Natural killer cell (primary cell): ENCODE measurements around the gene VAMP8. TPM values are rescaled to one million over a fixed set of nuclear protein-coding genes. Genes with fewer than 3 reads are reported as not detected.

ENCODE experiments used
- ATAC-seq, 3 donors: fragments of 150-1000 bp in 2 of 3; fragments of 200-7000 bp in 1 of 3; cut with Tn5 transposase; 1 replicate in 1 of 3; 2 replicates in 2 of 3; pipeline ENCODE4 v1.10.0; 2021; ENCODE audit warnings: mild to moderate bottlenecking in 2 of 3, moderate library complexity in 2 of 3
- DNase-seq, 2 donors: peaks; one replicate each; pipeline versions ENCODE4 v3.0.0 to v3.0.0-alpha.2; 2013 to 2021; ENCODE audit warnings: mixed read lengths in 1 of 2
- H3K27ac ChIP-seq: one replicate; pipeline ENCODE4 v1.5.1; 2013; ENCODE audit warnings: mild to moderate bottlenecking, low read length
- H3K27me3 ChIP-seq: one replicate; pipeline ENCODE4 v1.6.1; 2013; ENCODE audit warnings: low read length; ENCODE audit not compliant: control insufficient read depth, insufficient read depth
- H3K36me3 ChIP-seq: one replicate; pipeline ENCODE4 v1.6.1; 2013; ENCODE audit warnings: low read length; ENCODE audit not compliant: control insufficient read depth, insufficient read depth
- H3K4me1 ChIP-seq: one replicate; pipeline ENCODE4 v1.6.1; 2013; ENCODE audit warnings: low read length; ENCODE audit not compliant: control insufficient read depth, insufficient read depth
- H3K4me3 ChIP-seq: one replicate; pipeline ENCODE4 v1.5.1; 2013; ENCODE audit warnings: low read length
- H3K9me3 ChIP-seq: one replicate; pipeline ENCODE4 v1.6.1; 2013; ENCODE audit warnings: low read length; ENCODE audit not compliant: control insufficient read depth, insufficient read depth
- H3K27ac Mint-ChIP-seq, 2 donors: one replicate each; pipeline ENCODE4 v1.8.0; 2022; ENCODE audit warnings: mild to moderate bottlenecking in 2 of 2, mixed read lengths in 2 of 2, moderate library complexity in 1 of 2
- H3K27me3 Mint-ChIP-seq, 2 donors: one replicate each; pipeline ENCODE4 v1.8.0; 2022; ENCODE audit warnings: low read depth in 2 of 2, mixed read lengths in 2 of 2
- H3K36me3 Mint-ChIP-seq: one replicate; pipeline ENCODE4 v1.8.0; 2022; ENCODE audit warnings: mixed read lengths
- H3K4me1 Mint-ChIP-seq, 2 donors: one replicate each; pipeline ENCODE4 v1.8.0; 2022; ENCODE audit warnings: mixed read lengths in 2 of 2
- H3K4me3 Mint-ChIP-seq: one replicate; pipeline ENCODE4 v1.8.0; 2022; ENCODE audit warnings: mild to moderate bottlenecking, moderate library complexity, mixed read lengths
- H3K9me3 Mint-ChIP-seq, 2 donors: one replicate each; pipeline ENCODE4 v1.8.0; 2022; ENCODE audit warnings: mixed read lengths in 2 of 2
- WGBS: methylation state at CpG from one replicate; pipeline ENCODE4 v1.1.7; 2013; ENCODE audit warnings: missing lambda C conversion rate; ENCODE audit not compliant: insufficient coverage; 5-methylcytosine and 5-hydroxymethylcytosine counted together
- intact Hi-C: fragments of 100-400 bp; cut with micrococcal nuclease; formaldehyde crosslinking; loops from one replicate; pipeline ENCODE4 v1.14.2; 2022
- total RNA-seq, 4 donors: library from RNA; stranded (reverse); fragments of 120-200 nt in 1 of 4; gene quantifications; one replicate each; pipeline versions ENCODE4 v1.2.3 to v1.2.4, GENCODE V29; 2013 to 2022
- TF ChIP-seq, protein P1 (sequence below): fragments of 200-600 bp; IDR thresholded peaks from one replicate; pipeline ENCODE4 v1.8.0; 2022; ENCODE audit warnings: antibody characterized with exemption

VAMP8 gene
- total RNA-seq, 3 donors from 2014 or later (not counting 1 experiment from before 2014, with no cell fraction given): 105 to 116 (median 111) TPM

DNA sequence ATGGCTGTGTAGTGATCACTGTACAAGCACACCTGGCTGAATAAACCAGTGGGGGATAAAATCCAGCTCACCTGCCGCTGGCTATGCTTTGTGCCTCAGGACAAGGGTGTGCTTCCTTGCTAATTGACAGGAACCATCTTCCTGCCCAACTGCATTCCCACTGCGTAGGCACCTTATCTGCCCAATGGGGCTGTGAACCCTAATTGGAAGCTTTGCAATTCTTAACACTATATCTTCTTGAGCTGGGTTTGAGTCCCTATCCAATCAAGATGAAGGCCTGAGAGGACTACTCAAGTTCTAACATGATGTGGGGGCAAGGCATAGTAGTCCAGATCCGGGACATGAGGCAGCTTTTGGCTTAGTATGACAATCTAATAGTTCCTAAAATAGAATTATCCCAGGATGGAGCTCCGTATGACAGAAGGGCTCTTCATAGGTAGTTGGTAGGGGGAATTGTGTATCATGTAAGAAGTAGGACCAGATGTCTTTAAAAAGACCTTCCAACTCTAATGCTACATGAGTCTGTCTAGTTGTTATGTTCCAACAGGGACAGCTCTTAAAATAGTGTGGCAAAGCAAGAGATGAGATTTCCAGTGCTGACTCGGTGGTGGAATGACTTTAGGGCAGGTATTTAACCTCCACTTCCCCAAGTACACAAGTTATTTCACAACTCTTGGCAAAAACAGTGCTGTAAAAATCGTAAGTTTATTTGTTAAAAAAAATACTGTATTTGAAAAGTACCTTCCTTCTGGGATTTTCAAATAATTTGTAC, 27.4 kb downstream of the VAMP8 start:
- no peak overlapping the region for H3K27ac ChIP-seq
- TF ChIP-seq, protein P1, sequence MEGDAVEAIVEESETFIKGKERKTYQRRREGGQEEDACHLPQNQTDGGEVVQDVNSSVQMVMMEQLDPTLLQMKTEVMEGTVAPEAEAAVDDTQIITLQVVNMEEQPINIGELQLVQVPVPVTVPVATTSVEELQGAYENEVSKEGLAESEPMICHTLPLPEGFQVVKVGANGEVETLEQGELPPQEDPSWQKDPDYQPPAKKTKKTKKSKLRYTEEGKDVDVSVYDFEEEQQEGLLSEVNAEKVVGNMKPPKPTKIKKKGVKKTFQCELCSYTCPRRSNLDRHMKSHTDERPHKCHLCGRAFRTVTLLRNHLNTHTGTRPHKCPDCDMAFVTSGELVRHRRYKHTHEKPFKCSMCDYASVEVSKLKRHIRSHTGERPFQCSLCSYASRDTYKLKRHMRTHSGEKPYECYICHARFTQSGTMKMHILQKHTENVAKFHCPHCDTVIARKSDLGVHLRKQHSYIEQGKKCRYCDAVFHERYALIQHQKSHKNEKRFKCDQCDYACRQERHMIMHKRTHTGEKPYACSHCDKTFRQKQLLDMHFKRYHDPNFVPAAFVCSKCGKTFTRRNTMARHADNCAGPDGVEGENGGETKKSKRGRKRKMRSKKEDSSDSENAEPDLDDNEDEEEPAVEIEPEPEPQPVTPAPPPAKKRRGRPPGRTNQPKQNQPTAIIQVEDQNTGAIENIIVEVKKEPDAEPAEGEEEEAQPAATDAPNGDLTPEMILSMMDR: no peak
- H3K36me3 ChIP-seq: peaks cover 16% of the 10 kb centered on the region
- no peak overlapping the region for H3K4me3 Mint-ChIP-seq
- no peaks in the 10 kb centered on the region for H3K27me3 Mint-ChIP-seq
- H3K4me1 Mint-ChIP-seq: peaks cover 23 to 29% of the 10 kb centered on the region in 2 donors
- H3K4me1 ChIP-seq: peaks cover 24% of the 10 kb centered on the region
- intact Hi-C loops: loop anchor here (5.0 kb wide), 1 partner anchor 42 kb away; the partner anchor contains the start of gene GGCX
- no peaks in the 10 kb centered on the region for H3K9me3 ChIP-seq
- H3K9me3 Mint-ChIP-seq: no peaks in the 10 kb centered on the region
- no peak overlapping the region for H3K4me3 ChIP-seq
- WGBS: 93% methylated on average over 4 of the region's 6 CpGs
- DNase-seq (no peak), ATAC-seq (no peak)
- H3K36me3 Mint-ChIP-seq: peaks cover 5% of the 10 kb centered on the region
- H3K27ac Mint-ChIP-seq: no peak overlapping the region
- no peaks in the 10 kb centered on the region for H3K27me3 ChIP-seq

DNA sequence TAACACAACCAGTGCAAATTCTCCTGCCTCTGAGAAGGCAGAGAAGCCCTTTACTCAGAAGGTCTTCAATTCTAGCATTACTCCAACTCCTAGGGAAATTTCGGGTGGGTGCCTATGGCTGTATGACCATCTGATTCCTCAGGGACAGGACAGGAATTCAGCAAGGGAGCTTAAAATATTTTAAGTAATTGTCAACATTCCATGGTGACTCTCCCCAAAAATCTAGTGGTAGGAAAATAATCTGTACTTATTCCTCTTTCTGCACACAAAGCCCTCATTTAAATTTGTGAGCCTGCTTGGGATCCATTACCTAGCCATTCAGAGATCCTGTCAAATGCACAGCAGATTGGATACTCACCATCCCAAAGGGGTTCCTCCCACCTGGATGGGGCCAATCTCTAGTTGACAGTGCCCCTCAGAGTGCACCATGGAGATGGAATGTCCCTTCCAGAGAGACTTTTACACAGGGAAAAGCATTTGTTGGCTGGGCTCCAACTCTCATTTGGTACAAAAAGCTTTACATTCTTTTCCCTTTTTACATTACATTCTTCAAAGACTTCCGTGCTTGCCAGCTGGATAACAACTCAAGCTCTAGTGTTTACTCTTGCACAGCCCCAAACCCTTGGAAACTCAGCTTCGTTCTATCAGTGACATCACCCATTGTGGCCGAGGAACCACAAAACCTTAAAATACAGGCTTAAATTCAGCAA, 28.2 kb downstream of the VAMP8 start:
- TF ChIP-seq, protein P1: no peak
- H3K9me3 ChIP-seq: no peaks in the 10 kb centered on the region

DNA sequence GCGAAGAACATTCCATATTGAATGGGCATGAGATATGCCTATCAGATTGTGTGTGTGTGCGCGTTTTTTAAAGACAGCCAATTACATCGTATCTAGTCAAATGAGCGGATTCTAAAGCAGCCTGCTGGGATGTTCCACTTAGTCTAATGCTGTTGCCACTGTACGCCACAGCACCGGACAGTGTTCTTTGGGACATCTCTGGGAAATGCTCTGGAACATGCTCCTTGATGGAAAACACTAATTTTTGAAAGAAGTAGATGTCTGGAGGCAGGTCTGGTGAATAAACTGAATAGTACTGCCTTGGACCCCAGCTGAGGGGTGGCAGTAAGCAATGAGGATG, 28.7 kb downstream of the VAMP8 start:
- Mint-ChIP-seq H3K4me1 (peaks cover 23 to 30% of the 10 kb centered on the region in 2 donors), H3K36me3 (peaks cover 5% of the 10 kb centered on the region), H3K27me3 (no peaks in the 10 kb centered on the region), H3K9me3 (no peaks in the 10 kb centered on the region), H3K4me3 (no peak overlapping the region), H3K27ac (no peak overlapping the region)
- WGBS: 97% methylated on average over 7 of the region's 7 CpGs
- TF ChIP-seq, protein P1: no peak
- H3K4me3 ChIP-seq: no peak overlapping the region
- peaks cover 34% of the 10 kb centered on the region for H3K4me1 ChIP-seq
- DNase-seq (no peak), ATAC-seq (no peak)
- H3K27me3 ChIP-seq: no peaks in the 10 kb centered on the region
- no peak overlapping the region for H3K27ac ChIP-seq
- H3K9me3 ChIP-seq: no peaks in the 10 kb centered on the region
- H3K36me3 ChIP-seq: peaks cover 16% of the 10 kb centered on the region
- intact Hi-C loops: no loop called here

More for the DNA sequence above, 28.2 kb downstream of the VAMP8 start:
- no peak overlapping the region for H3K27ac ChIP-seq
- no peaks in the 10 kb centered on the region for H3K9me3 Mint-ChIP-seq
- peaks cover 23 to 29% of the 10 kb centered on the region in 2 donors for H3K4me1 Mint-ChIP-seq
- WGBS: 96% methylated on average over 4 of the region's 4 CpGs
- ATAC-seq (no peak), DNase-seq (no peak)
- H3K36me3 Mint-ChIP-seq: peaks cover 5% of the 10 kb centered on the region
- no peaks in the 10 kb centered on the region for H3K27me3 Mint-ChIP-seq
- H3K27ac Mint-ChIP-seq: no peak overlapping the region
- intact Hi-C loops: no loop called here
- H3K4me3 ChIP-seq: no peak overlapping the region
- no peaks in the 10 kb centered on the region for H3K27me3 ChIP-seq
- H3K4me3 Mint-ChIP-seq: no peak overlapping the region
- peaks cover 30% of the 10 kb centered on the region for H3K4me1 ChIP-seq
- peaks cover 16% of the 10 kb centered on the region for H3K36me3 ChIP-seq
